HG03175 (cell line): Measurements from ENCODE around the gene JAG2.

Source experiments
- ATAC-seq: cut with Tn5 transposase; IDR thresholded peaks from one replicate; pipeline ENCODE4 v1.9.1; 2021; ENCODE audit warnings: mild to moderate bottlenecking, moderate library complexity; ENCODE audit not compliant: unreplicated experiment

Gene JAG2

GRCh38 chr14:105153331-105153731 is 15.2 kb downstream of the JAG2 start:
- no peak for ATAC-seq

GRCh38 chr14:105152794-105153241 is 15.8 kb downstream of the JAG2 start:
- ATAC-seq = no peak

GRCh38 chr14:105151838-105152793 is 16.5 kb downstream of the JAG2 start:
- no peak for ATAC-seq

- ATAC-seq = no peak
Measured at GRCh38 chr14:105151084-105151837, 17.3 kb downstream of the JAG2 start.

- ATAC-seq = no peak
Measured at GRCh38 chr14:105150368-105151083, 18.1 kb downstream of the JAG2 start.

- ATAC-seq = no peak
Measured at GRCh38 chr14:105150026-105150367, 18.6 kb downstream of the JAG2 start.

GRCh38 chr14:105149146-105149781 is 19.3 kb downstream of the JAG2 start:
- ATAC-seq = no peak

GRCh38 chr14:105148604-105149145 is 19.9 kb downstream of the JAG2 start:
- ATAC-seq = no peak

GRCh38 chr14:105147671-105148603 is 20.6 kb downstream of the JAG2 start:
- ATAC-seq = no peak

- no peak for ATAC-seq
Measured at GRCh38 chr14:105146976-105147635, 21.5 kb downstream of the JAG2 start.

GRCh38 chr14:105146181-105146975 is 22.2 kb downstream of the JAG2 start:
- ATAC-seq = no peak

GRCh38 chr14:105145381-105146180 is 23.0 kb downstream of the JAG2 start:
- no peak for ATAC-seq

- ATAC-seq = no peak
Measured at GRCh38 chr14:105144666-105145380, 23.8 kb downstream of the JAG2 start.

- ATAC-seq = no peak
Measured at GRCh38 chr14:105144026-105144665, 24.4 kb downstream of the JAG2 start.

GRCh38 chr14:105143451-105144025 is 25.0 kb downstream of the JAG2 start:
- ATAC-seq = no peak
